NOMO-1 treated with dmso at 0.1 percent for 144 hours (cell line): ENCODE measurements around the gene FBRS.
A peak's percentile ranks its signal among the peaks of the same experiment; 100 is the strongest.
"Not testable (repeated sequence)": the region's sequence is repeated elsewhere in the genome, so short reads cannot be mapped to it uniquely, and the experiment has no call there.

ENCODE experiments used
- DNase-seq: peaks from one replicate; lab custom pipeline; 2025; ENCODE audit not compliant: unreplicated experiment; lab: John Stamatoyannopoulos, UW

Gene FBRS

GRCh38 chr16:30657866-30658730 is at the start of gene FBRS:
FBRS (plus strand) TSS chr16:30658431; CDS start chr16:30659519, 1,088 bp downstream.
- peak; percentile 99 for DNase-seq

- no peak for DNase-seq
These were observed 49.0 kb upstream of the FBRS start for GRCh38 chr16:30609002-30609925.

- peak; percentile 94 for DNase-seq
These were observed 48.0 kb upstream of the FBRS start, which contains the start of gene ZNF689 for GRCh38 chr16:30609926-30610839. ZNF689 (minus strand) TSS chr16:30610389; CDS start chr16:30610041, 348 bp downstream.

- peak; percentile 39 for DNase-seq
These were observed 42.7 kb upstream of the FBRS start for GRCh38 chr16:30615358-30616091.

- no peak for DNase-seq
These were observed 39.0 kb upstream of the FBRS start for GRCh38 chr16:30619202-30619601.

- DNase-seq: no peak
These were observed 38.6 kb upstream of the FBRS start for GRCh38 chr16:30619638-30620037.

- no peak for DNase-seq
These were observed 38.1 kb upstream of the FBRS start for GRCh38 chr16:30620169-30620568.

- no peak for DNase-seq
These were observed 36.5 kb upstream of the FBRS start for GRCh38 chr16:30621765-30622164.

- DNase-seq: no peak
These were observed 35.7 kb upstream of the FBRS start for GRCh38 chr16:30622455-30623032.

- DNase-seq: no peak
These were observed 34.5 kb upstream of the FBRS start for GRCh38 chr16:30623536-30624283.

GRCh38 chr16:30626236-30626635 is 32.0 kb upstream of the FBRS start:
- no peak for DNase-seq

- peak; percentile 57 for DNase-seq
These were observed 29.3 kb upstream of the FBRS start for GRCh38 chr16:30628628-30629540.

- not testable (repeated sequence) for DNase-seq
These were observed 25.8 kb upstream of the FBRS start for GRCh38 chr16:30632454-30632853.

GRCh38 chr16:30633526-30633925 is 24.7 kb upstream of the FBRS start:
- no peak for DNase-seq

GRCh38 chr16:30636599-30636998 is 21.6 kb upstream of the FBRS start:
- DNase-seq: no peak

GRCh38 chr16:30637139-30637538 is 21.1 kb upstream of the FBRS start:
- not testable (repeated sequence) for DNase-seq

- DNase-seq: no peak
These were observed 20.3 kb upstream of the FBRS start for GRCh38 chr16:30637944-30638343.
